ENCODE data around the gene DCTN5. TPM values are rescaled to one million over a fixed set of nuclear protein-coding genes. Genes with fewer than 3 reads are reported as not detected.

Gene DCTN5
- total RNA-seq, 2 donors from 2014 or later, result 61.5 to 62.1 TPM

GRCh38 chr16:23724785-23725131, 83.5 kb downstream of the DCTN5 start:
- intact Hi-C loops (cut with DNase I), result no loop called here
- Histone ChIP-seq H3K4me3 (no peak overlapping the region), H3K36me3 (no peaks in the 10 kb centered on the region), H3K27me3 (no peaks in the 10 kb centered on the region), H3K9me3 (no peaks in the 10 kb centered on the region), H3K9ac (ENCODE audit: low read depth in 2 of 2, low read length in 2 of 2) (no peak overlapping the region), H3K27ac (no peak overlapping the region), H3K4me1 (no peaks in the 10 kb centered on the region)
- no peak for DNase-seq
- no peak for TF ChIP-seq CTCF (IDR thresholded peaks at IDR 0.05)

- H3K27ac ChIP-seq, result no peak overlapping the region
- no peak for TF ChIP-seq CTCF (IDR thresholded peaks at IDR 0.05)
- no peak overlapping the region for H3K4me3 ChIP-seq
- intact Hi-C loops (cut with DNase I), result no loop called here
- no peaks in the 10 kb centered on the region for H3K36me3 ChIP-seq
- DNase-seq, result no peak
- no peak overlapping the region for H3K9ac ChIP-seq (ENCODE audit: low read depth in 2 of 2, low read length in 2 of 2)
- no peaks in the 10 kb centered on the region for H3K4me1 ChIP-seq
- H3K9me3 ChIP-seq, result no peaks in the 10 kb centered on the region
- H3K27me3 ChIP-seq, result no peaks in the 10 kb centered on the region
These were observed 85.4 kb downstream of the DCTN5 start for GRCh38 chr16:23726710-23727109.

Other genes with a start within 250 kb of the DCTN5 start
- 10 to 100 TPM; 31.4 to 40.0 TPM for gene COG7, start 188.3 kb upstream of the DCTN5 start, total RNA-seq
- 10 to 100 TPM; 45.3 to 48.0 TPM for gene GGA2, start 131.0 kb upstream of the DCTN5 start, total RNA-seq
- 10 to 100 TPM; 12.3 to 28.7 TPM for gene EARS2, start 84.1 kb upstream of the DCTN5 start, total RNA-seq
- 10 to 100 TPM; 32.4 to 62.4 TPM for gene UBFD1, start 83.7 kb upstream of the DCTN5 start, total RNA-seq
- gene NDUFAB1, start 45.1 kb upstream of the DCTN5 start, total RNA-seq, result 100 to 1,000 TPM; 136 to 212 TPM
- 10 to 100 TPM in 1 of 2 donors, 1 to 10 TPM in 1; 8.2 to 13.3 TPM for gene PALB2, start 156 bp upstream of the DCTN5 start, total RNA-seq
- 10 to 100 TPM; 17.6 to 84.7 TPM for gene PLK1, start 37.4 kb downstream of the DCTN5 start, total RNA-seq
- 100 to 1,000 TPM; 121 to 191 TPM for gene ERN2, start 71.8 kb downstream of the DCTN5 start, total RNA-seq
- gene CHP2, start 113.6 kb downstream of the DCTN5 start, total RNA-seq, result 100 to 1,000 TPM in 1 of 2 donors, 10 to 100 TPM in 1; 36.0 to 261 TPM
- gene PRKCB, start 194.5 kb downstream of the DCTN5 start, total RNA-seq, result 10 to 100 TPM in 1 of 2 donors, 1 to 10 TPM in 1; 2.5 to 10.7 TPM